Hepatocyte (in vitro differentiated cells): ENCODE measurements around the gene CEBPZOS. TPM values are rescaled to one million over a fixed set of nuclear protein-coding genes. Genes with fewer than 3 reads are reported as not detected.
A peak's percentile ranks its signal among the peaks of the same experiment; 100 is the strongest.

Experiments
- DNase-seq: peaks from one replicate; pipeline ENCODE4 v3.0.0-alpha.2; 2016; ENCODE audit warnings: low spot score
- H2AFZ ChIP-seq: fragments of 200-600 bp; sonication (generic); 2 replicates; pipeline ENCODE4 v1.6.0; 2016; ENCODE audit warnings: antibody characterized with exemption, mild to moderate bottlenecking
- H3K27ac ChIP-seq: fragments of 200-600 bp; sonication (generic); 2 replicates; pipeline ENCODE4 v1.5.1; 2016; ENCODE audit warnings: mild to moderate bottlenecking
- H3K27me3 ChIP-seq: fragments of 200-600 bp; sonication (generic); 2 replicates; pipeline ENCODE4 v1.6.1; 2016
- H3K36me3 ChIP-seq: fragments of 200-600 bp; sonication (generic); replicated peaks from 2 replicates; pipeline ENCODE4 v1.5.1; 2016; ENCODE audit warnings: low read depth; ENCODE audit not compliant: insufficient read depth
- H3K4me1 ChIP-seq: fragments of 200-600 bp; sonication (generic); 2 replicates; pipeline ENCODE4 v1.5.1; 2016; ENCODE audit warnings: mild to moderate bottlenecking, moderate library complexity; ENCODE audit not compliant: insufficient read depth
- H3K4me2 ChIP-seq: fragments of 200-600 bp; sonication (generic); 2 replicates; pipeline ENCODE4 v1.6.0; 2016
- H3K4me3 ChIP-seq: fragments of 200-600 bp; sonication (generic); 2 replicates; pipeline ENCODE4 v1.5.1; 2016; ENCODE audit warnings: mild to moderate bottlenecking
- H3K79me2 ChIP-seq: fragments of 200-600 bp; sonication (generic); 2 replicates; pipeline ENCODE4 v1.6.0; 2017; ENCODE audit warnings: mild to moderate bottlenecking
- H3K9me2 ChIP-seq: fragments of 200-600 bp; sonication (generic); replicated peaks from 2 replicates; pipeline ENCODE4 v1.6.0; 2017; ENCODE audit warnings: mild to moderate bottlenecking; ENCODE audit not compliant: insufficient read depth
- H3K9me3 ChIP-seq: fragments of 200-600 bp; sonication (generic); 2 replicates; pipeline ENCODE4 v1.5.1; 2016; ENCODE audit warnings: low read depth, mild to moderate bottlenecking
- H4K20me1 ChIP-seq: fragments of 200-600 bp; sonication (generic); 2 replicates; pipeline ENCODE4 v1.6.0; 2016; ENCODE audit warnings: mild to moderate bottlenecking; ENCODE audit not compliant: insufficient read depth, poor library complexity, severe bottlenecking
- CTCF ChIP-seq: fragments of 200-600 bp; sonication (generic); IDR thresholded peaks from 2 replicates; pipeline ENCODE4 v1.5.1; 2016; ENCODE audit warnings: antibody characterized with exemption, mild to moderate bottlenecking; ENCODE audit not compliant: poor library complexity
- EZH2 ChIP-seq: fragments of 200-600 bp; sonication (generic); IDR thresholded peaks from 2 replicates; pipeline ENCODE4 v1.6.1; 2016; ENCODE audit warnings: antibody characterized with exemption, mild to moderate bottlenecking, borderline replicate concordance
- EZH2phosphoT487 ChIP-seq: fragments of 200-600 bp; sonication (generic); IDR thresholded peaks from one replicate; pipeline ENCODE4 v1.6.1; 2018; ENCODE audit warnings: antibody characterized with exemption, mild to moderate bottlenecking, low read depth, moderate library complexity; ENCODE audit not compliant: unreplicated experiment, severe bottlenecking
- WGBS: methylation state at CpG from one replicate; pipeline ENCODE4 v1.1.6; 2016; ENCODE audit warnings: low lambda C conversion rate; ENCODE audit errors: missing lambda C conversion rate; 5-methylcytosine and 5-hydroxymethylcytosine counted together
- polyA plus RNA-seq: library from polyadenylated mRNA; unstranded; fragments of >200 nt; fragmentation: Nextera tagmentation; extraction: Ambion mirVana; gene quantifications from 2 replicates; pipeline ENCODE4 v1.2.1, GENCODE V29; 2016
- total RNA-seq: library from RNA; depleted of rRNA; stranded (reverse); fragments of >200 nt; gene quantifications from 2 replicates; pipeline ENCODE4 v1.2.3, GENCODE V29; 2014

The CEBPZOS gene
- 11.0 and 14.8 TPM in 2 replicates for total RNA-seq
- 13.7 and 17.1 TPM in 2 replicates for polyA plus RNA-seq

- Histone ChIP-seq H2AFZ (peak within 1 kb of the TSS; percentile 69), H3K4me1 (no peaks in the 10 kb centered on the region), H3K4me3 (peak within 1 kb of the TSS; percentile 21), H3K27me3 (no peaks in the 10 kb centered on the region), H3K9me3 (no peaks in the 10 kb centered on the region), H4K20me1 (no peaks in the 10 kb centered on the region), H3K9me2 (no peaks in the 10 kb centered on the region), H3K4me2 (peak within 1 kb of the TSS; percentile 71), H3K27ac (peak within 1 kb of the TSS; percentile 80), H3K79me2 (peaks cover 12% of the 10 kb centered on the region), H3K36me3 (no peaks in the 10 kb centered on the region)
- DNase-seq: peak; percentile 84
- TF ChIP-seq EZH2phosphoT487: no peak
- TF ChIP-seq CTCF: no peak
- no peak for TF ChIP-seq EZH2
- 59% methylated on average over 63 of the region's 72 CpGs for WGBS
These were observed at the start of gene CEBPZOS for GRCh38 chr2:37196320-37197195. TSS of gene CEBPZOS (plus strand) at chr2:37196496. CDS start at chr2:37199705, 3,209 bp downstream.

GRCh38 chr2:37148325-37148724, 48.0 kb upstream of the CEBPZOS start:
- no peak for DNase-seq
- no peak overlapping the region for H3K27ac ChIP-seq

GRCh38 chr2:37149626-37150322, 46.5 kb upstream of the CEBPZOS start:
- H2AFZ ChIP-seq: no peak overlapping the region
- H3K36me3 ChIP-seq: no peaks in the 10 kb centered on the region
- H4K20me1 ChIP-seq: peaks cover 9% of the 10 kb centered on the region
- no peaks in the 10 kb centered on the region for H3K9me2 ChIP-seq
- H3K27me3 ChIP-seq: no peaks in the 10 kb centered on the region
- no peaks in the 10 kb centered on the region for H3K4me1 ChIP-seq
- TF ChIP-seq EZH2phosphoT487 (no peak), EZH2 (no peak), CTCF (no peak)
- WGBS: 64% methylated on average over 6 of the region's 6 CpGs
- peak; percentile 13 for DNase-seq
- H3K9me3 ChIP-seq: no peaks in the 10 kb centered on the region
- H3K27ac ChIP-seq: peak overlapping the region; percentile 61
- H3K79me2 ChIP-seq: peaks cover 65% of the 10 kb centered on the region
- no peak overlapping the region for H3K4me3 ChIP-seq
- H3K4me2 ChIP-seq: peak overlapping the region; percentile 51

More at GRCh38 chr2:37148325-37148724, 48.0 kb upstream of the CEBPZOS start:
- TF ChIP-seq EZH2 (no peak), CTCF (no peak), EZH2phosphoT487 (no peak)
- Histone ChIP-seq H3K9me2 (no peaks in the 10 kb centered on the region), H4K20me1 (peaks cover 9% of the 10 kb centered on the region), H3K36me3 (no peaks in the 10 kb centered on the region), H3K9me3 (no peaks in the 10 kb centered on the region), H3K79me2 (peaks cover 50% of the 10 kb centered on the region), H2AFZ (no peak overlapping the region), H3K4me2 (no peak overlapping the region), H3K27me3 (no peaks in the 10 kb centered on the region), H3K4me3 (no peak overlapping the region), H3K4me1 (no peaks in the 10 kb centered on the region)
- 83% methylated on average over 7 of the region's 7 CpGs for WGBS
